GM21717 (cell line): ENCODE measurements around the gene PRAC2.

Experiments
- ATAC-seq: cut with Tn5 transposase; IDR thresholded peaks from one replicate; pipeline ENCODE4 v1.9.1; 2021; ENCODE audit warnings: mild to moderate bottlenecking, moderate library complexity; ENCODE audit not compliant: unreplicated experiment

PRAC2 gene

GRCh38 chr17:48753794-48754499 lies 31.0 kb downstream of the PRAC2 start:
- ATAC-seq: no peak

GRCh38 chr17:48754500-48755261 lies 31.7 kb downstream of the PRAC2 start:
- ATAC-seq: no peak

GRCh38 chr17:48755356-48755755 lies 32.4 kb downstream of the PRAC2 start:
- no peak for ATAC-seq

DNA sequence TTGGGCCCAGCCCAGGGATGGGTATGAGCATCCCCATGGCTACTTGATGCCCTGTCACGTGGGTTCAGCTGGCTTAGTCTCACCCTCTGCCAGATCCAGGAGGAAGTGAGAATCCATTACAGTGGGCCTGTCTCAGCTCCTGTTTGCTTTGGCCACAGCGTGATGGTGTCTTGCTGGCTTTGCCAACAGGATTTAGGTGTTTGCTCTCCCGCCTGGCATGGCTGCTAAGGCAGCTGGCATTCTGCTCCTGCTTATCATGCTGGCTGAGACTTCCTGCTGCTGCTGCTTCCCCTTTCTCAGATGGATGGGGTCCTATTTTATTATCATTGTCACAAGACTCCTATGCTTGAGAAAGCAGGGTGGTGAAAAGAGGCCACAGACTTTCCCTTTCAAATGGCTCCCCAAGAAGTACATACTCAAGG lies 33.9 kb downstream of the PRAC2 start:
- ATAC-seq: no peak

DNA sequence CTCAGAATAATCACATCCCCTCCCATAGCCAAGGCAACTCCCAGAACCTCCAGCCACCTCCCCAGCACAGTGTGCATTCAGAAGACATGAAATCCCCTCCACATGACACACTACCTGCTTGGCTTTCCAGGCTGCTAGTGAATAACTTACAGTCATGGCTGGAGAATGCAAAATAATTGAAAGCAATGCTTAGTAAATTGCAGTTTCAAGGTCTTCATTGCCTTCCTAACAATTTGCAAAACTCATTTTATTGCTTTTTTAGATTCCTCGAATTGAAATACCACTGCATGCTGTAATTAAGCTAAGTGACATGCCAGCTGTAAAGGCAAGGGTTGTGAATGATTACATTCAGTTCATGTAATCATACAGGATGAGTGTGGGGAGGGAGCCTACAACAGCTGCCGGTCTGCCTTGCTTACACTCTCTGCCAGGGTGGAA lies 34.6 kb downstream of the PRAC2 start:
- no peak for ATAC-seq

GRCh38 chr17:48759288-48759687 lies 36.3 kb downstream of the PRAC2 start:
- ATAC-seq: no peak

DNA sequence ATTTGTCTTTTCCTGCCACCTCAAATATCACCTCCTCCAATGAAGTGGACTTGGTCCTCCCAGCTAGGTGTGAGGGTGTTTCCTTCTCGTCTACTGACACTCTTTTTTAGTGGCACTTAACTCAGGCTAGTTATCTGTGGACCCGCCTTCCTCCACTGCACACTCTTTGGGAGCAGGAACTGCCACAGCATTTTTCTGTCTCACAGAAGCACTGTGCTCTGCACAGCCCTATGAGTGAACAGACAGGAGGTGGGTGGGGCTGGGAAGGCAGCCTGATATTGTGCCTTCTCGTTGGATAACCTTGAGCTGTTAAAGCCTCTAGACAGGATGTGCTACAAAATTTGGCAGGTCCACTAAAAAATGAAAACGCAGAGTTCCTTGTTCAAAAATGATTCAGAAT lies 37.4 kb downstream of the PRAC2 start:
- no peak for ATAC-seq

- no peak for ATAC-seq
Observed at GRCh38 chr17:48761114-48761513, 38.1 kb downstream of the PRAC2 start.

DNA sequence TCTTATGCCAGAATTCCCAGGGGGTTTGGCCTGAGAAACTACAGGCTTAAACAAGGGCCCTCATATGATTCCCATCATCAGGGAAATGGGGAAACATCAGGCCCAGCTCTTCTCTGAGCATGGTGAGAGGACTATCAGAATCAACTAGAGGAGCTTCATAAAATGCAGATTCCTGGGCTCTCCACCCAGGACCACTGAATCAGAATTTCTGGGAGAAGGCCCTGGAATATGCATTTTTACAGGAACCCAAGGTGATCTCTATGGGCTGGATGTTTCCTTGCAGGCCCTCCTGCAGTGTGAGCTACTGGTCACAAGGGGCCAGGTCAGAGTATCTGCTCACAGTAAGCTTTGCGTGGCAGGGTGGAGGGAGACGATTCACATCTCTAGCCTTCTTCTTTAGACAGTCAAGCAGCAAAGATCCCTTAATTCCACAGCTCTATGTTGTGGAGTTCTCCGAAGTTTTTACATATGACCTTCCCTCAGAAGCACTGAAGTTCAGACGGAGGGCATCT lies 44.3 kb downstream of the PRAC2 start:
- ATAC-seq: no peak

GRCh38 chr17:48769009-48769675 lies 46.2 kb downstream of the PRAC2 start:
- ATAC-seq: no peak

DNA sequence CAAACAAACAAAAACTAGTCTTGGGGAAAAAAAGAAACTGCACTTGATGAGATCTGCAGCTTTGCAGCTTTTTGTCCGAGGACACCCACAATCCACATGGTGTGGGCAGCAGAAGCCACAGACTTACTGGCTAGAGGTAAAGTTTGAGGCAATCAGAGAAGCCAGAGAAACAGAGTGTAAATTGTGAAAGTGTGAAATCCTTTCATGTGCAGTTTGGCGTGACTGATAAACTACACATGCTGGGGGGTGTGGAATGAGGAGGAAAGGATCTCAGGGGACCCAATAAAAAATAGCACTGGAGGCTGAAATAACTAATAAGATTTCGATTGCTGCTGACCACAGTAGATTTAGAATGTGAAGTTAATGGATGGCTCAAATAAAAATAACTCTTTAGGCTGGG lies 48.0 kb downstream of the PRAC2 start:
- ATAC-seq: no peak

- no peak for ATAC-seq
Observed at GRCh38 chr17:48773245-48773644, 50.3 kb downstream of the PRAC2 start.
